HL-60 (cell line): ENCODE data around the gene PLGRKT.
"Not testable (repeated sequence)": the region's sequence is repeated elsewhere in the genome, so short reads cannot be mapped to it uniquely, and the experiment has no call there.

Experiments
- DNase-seq, 2 experiments: peaks; one replicate each; pipeline ENCODE4 v3.0.0-alpha.2; 2010 to 2020; ENCODE audit warnings: low read depth in 1 of 2, low spot score in 1 of 2
- H3K27ac ChIP-seq: fragments of 250-450 bp; sonication (Bioruptor Pico); replicated peaks from 2 replicates; pipeline ENCODE4 v1.5.1; 2020; ENCODE audit warnings: mild to moderate bottlenecking, moderate library complexity
- H3K27me3 ChIP-seq: fragments of 250-450 bp; sonication (Bioruptor Pico); 2 replicates; pipeline ENCODE4 v1.5.1; 2021; ENCODE audit warnings: mild to moderate bottlenecking, moderate library complexity; ENCODE audit not compliant: insufficient read depth, poor library complexity, severe bottlenecking
- H3K4me3 ChIP-seq: replicated peaks from 2 replicates; pipeline ENCODE4 v1.5.1; 2011; ENCODE audit warnings: mild to moderate bottlenecking, control low read depth, low read length; ENCODE audit not compliant: insufficient read depth
- GABPA ChIP-seq: IDR thresholded peaks from 2 replicates; pipeline ENCODE4 v1.6.1; 2012; ENCODE audit warnings: low read depth
- POLR2AphosphoS5 ChIP-seq: IDR thresholded peaks from 2 replicates; pipeline ENCODE4 v1.6.1; 2012; ENCODE audit warnings: low read depth
- REST ChIP-seq: IDR thresholded peaks from 2 replicates; pipeline ENCODE4 v1.6.1; 2012; ENCODE audit warnings: low read depth; ENCODE audit not compliant: insufficient replicate concordance
- SPI1 ChIP-seq: IDR thresholded peaks from 2 replicates; pipeline ENCODE4 v1.6.1; 2012; ENCODE audit warnings: low read depth, mild to moderate bottlenecking, borderline replicate concordance
- TF ChIP-seq, protein P1 (sequence below): IDR thresholded peaks from one replicate; pipeline ENCODE4 v1.5.1; 2011; ENCODE audit warnings: low read length, control low read depth, inconsistent platforms; ENCODE audit not compliant: insufficient read depth

The PLGRKT gene

GRCh38 chr9:5435912-5436311, 1.8 kb downstream of the PLGRKT start:
- DNase-seq: no peak
- Histone ChIP-seq H3K4me3 (no peak overlapping the region), H3K27me3 (no peaks in the 10 kb centered on the region), H3K27ac (no peak overlapping the region)
- TF ChIP-seq SPI1 (no peak), REST (no peak), POLR2AphosphoS5 (no peak), GABPA (no peak)
- TF ChIP-seq, protein P1, sequence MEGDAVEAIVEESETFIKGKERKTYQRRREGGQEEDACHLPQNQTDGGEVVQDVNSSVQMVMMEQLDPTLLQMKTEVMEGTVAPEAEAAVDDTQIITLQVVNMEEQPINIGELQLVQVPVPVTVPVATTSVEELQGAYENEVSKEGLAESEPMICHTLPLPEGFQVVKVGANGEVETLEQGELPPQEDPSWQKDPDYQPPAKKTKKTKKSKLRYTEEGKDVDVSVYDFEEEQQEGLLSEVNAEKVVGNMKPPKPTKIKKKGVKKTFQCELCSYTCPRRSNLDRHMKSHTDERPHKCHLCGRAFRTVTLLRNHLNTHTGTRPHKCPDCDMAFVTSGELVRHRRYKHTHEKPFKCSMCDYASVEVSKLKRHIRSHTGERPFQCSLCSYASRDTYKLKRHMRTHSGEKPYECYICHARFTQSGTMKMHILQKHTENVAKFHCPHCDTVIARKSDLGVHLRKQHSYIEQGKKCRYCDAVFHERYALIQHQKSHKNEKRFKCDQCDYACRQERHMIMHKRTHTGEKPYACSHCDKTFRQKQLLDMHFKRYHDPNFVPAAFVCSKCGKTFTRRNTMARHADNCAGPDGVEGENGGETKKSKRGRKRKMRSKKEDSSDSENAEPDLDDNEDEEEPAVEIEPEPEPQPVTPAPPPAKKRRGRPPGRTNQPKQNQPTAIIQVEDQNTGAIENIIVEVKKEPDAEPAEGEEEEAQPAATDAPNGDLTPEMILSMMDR: no peak

GRCh38 chr9:5433841-5434810, 3.6 kb downstream of the PLGRKT start:
- not testable (repeated sequence) for DNase-seq, H3K27ac ChIP-seq, H3K4me3 ChIP-seq, H3K27me3 ChIP-seq

- H3K27ac ChIP-seq, DNase-seq, H3K4me3 ChIP-seq, H3K27me3 ChIP-seq: not testable (repeated sequence)
Observed at GRCh38 chr9:5433328-5433727, 4.4 kb downstream of the PLGRKT start.

DNA sequence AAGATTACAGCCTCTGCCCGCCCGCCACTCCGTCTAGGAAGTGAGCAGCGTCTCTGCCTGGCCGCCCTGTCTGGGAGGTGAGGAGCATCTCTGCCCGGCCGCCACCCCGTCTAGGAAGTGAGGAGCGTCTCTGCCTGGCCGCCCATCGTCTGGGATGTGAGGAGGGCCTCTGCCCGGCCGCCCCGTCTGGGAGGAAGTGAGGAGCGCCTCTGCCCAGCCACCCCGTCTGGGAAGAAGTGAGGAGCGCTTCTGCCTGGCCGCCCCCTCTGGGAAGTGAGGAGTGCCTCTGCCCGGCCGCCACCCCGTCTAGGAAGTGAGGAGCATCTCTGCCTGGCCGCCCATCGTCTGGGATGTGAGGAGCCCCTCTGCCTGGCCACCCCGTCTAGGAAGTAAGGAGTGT, 4.8 kb downstream of the PLGRKT start:
- not testable (repeated sequence) for H3K27me3 ChIP-seq, H3K4me3 ChIP-seq, DNase-seq, H3K27ac ChIP-seq

GRCh38 chr9:5430912-5431311, 6.8 kb downstream of the PLGRKT start:
- H3K27me3 ChIP-seq: no peaks in the 10 kb centered on the region
- no peak overlapping the region for H3K4me3 ChIP-seq
- H3K27ac ChIP-seq: no peak overlapping the region
- TF ChIP-seq POLR2AphosphoS5 (no peak), REST (no peak), GABPA (no peak), SPI1 (no peak)
- TF ChIP-seq, protein P1: no peak
- no peak for DNase-seq
